Osteoblast (primary cell): ENCODE measurements around the gene EGFL8. TPM values are rescaled to one million over a fixed set of nuclear protein-coding genes. Genes with fewer than 3 reads are reported as not detected.

ENCODE experiments used
- DNase-seq: peaks from one replicate; pipeline ENCODE4 v3.0.0; 2011; ENCODE audit warnings: low spot score, mixed read lengths; ENCODE audit not compliant: insufficient read length; ENCODE audit errors: missing footprints
- H2AFZ ChIP-seq: 2 replicates; pipeline ENCODE4 v1.6.0; 2011; ENCODE audit warnings: mild to moderate bottlenecking, low read length
- H3K27ac ChIP-seq: 2 replicates; pipeline ENCODE4 v1.5.1; 2011; ENCODE audit warnings: mild to moderate bottlenecking, low read depth, low read length, moderate library complexity
- H3K27me3 ChIP-seq: 2 replicates; pipeline ENCODE4 v1.6.0; 2012; ENCODE audit warnings: mild to moderate bottlenecking, control low read depth, inconsistent platforms, low read length, moderate library complexity; ENCODE audit not compliant: insufficient read depth
- H3K36me3 ChIP-seq: 2 replicates; pipeline ENCODE4 v1.5.1; 2011; ENCODE audit warnings: mild to moderate bottlenecking, low read length, control low read depth, moderate library complexity; ENCODE audit not compliant: insufficient read depth
- H3K4me1 ChIP-seq: 2 replicates; pipeline ENCODE4 v1.5.1; 2011; ENCODE audit warnings: mild to moderate bottlenecking, low read length, control low read depth, moderate library complexity; ENCODE audit not compliant: insufficient read depth
- H3K4me2 ChIP-seq: 2 replicates; pipeline ENCODE4 v1.6.0; 2011; ENCODE audit warnings: mild to moderate bottlenecking, low read length; ENCODE audit not compliant: insufficient read depth
- H3K4me3 ChIP-seq: fragments of 200-600 bp; sonication (generic); 3 replicates; pipeline ENCODE4 v1.5.1; 2012; ENCODE audit warnings: mild to moderate bottlenecking, low read length, inconsistent platforms; ENCODE audit not compliant: insufficient read depth
- H3K79me2 ChIP-seq: 2 replicates; pipeline ENCODE4 v1.6.0; 2012; ENCODE audit warnings: mild to moderate bottlenecking, low read length, control low read depth, inconsistent platforms; ENCODE audit not compliant: insufficient read depth
- H3K9me3 ChIP-seq: 2 replicates; pipeline ENCODE4 v1.5.1; 2011; ENCODE audit warnings: low read depth, low read length, control low read depth
- H4K20me1 ChIP-seq: 2 replicates; pipeline ENCODE4 v1.6.0; 2012; ENCODE audit warnings: mild to moderate bottlenecking, low read length, control low read depth; ENCODE audit not compliant: insufficient read depth
- total RNA-seq: library from RNA; depleted of rRNA; stranded (reverse); fragments of >200 nt; gene quantifications from 2 replicates; pipeline ENCODE4 v1.2.3, GENCODE V29; 2012
- TF ChIP-seq, protein P1 (sequence below): IDR thresholded peaks from 2 replicates; pipeline ENCODE4 v1.5.1; 2011; ENCODE audit warnings: mild to moderate bottlenecking, low read depth, low read length, moderate library complexity; ENCODE audit errors: extremely low read depth

The EGFL8 gene
- total RNA-seq, 1 donor, result 0.36 TPM

DNA sequence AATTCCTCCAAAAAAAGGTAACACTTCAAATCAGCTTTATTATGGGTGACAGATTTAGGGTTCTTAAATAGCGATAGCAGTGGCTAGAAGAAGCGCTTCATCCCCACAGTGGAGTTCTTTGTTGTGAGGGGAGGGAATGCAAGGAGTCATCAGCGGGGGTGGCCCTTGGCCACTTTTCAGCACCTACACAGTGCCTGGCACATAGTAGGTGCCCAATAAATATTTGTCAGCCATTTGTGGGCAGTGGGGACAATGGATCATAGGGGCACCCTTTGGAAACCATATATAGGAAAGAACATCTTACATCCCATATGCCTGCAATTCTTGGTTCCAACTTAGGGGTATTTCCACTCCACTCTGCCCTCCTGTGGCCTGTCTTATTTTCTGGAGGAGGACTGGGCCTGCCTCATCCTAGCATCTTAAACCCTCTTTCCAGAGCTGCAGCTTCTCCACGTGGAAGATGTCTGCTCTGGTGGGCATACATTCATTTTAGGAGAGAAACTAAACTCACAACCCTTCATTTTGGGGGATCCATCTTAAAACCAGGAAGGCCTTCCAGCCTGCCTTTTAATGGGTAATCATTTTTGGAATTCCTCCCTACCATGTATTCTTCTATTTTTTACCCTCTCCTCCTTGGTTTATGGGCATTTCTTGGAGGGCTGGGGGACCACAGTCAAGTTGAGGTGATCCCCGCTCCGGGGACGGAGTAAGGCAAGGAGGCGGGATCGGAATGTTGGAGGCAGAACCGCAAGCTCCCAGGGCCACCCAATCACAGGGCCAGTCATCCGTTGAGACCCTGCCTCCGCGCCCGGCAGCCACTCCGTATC, 30.6 kb downstream of the EGFL8 start:
- peaks cover 2% of the 10 kb centered on the region for H3K79me2 ChIP-seq
- H3K27ac ChIP-seq, result peak overlapping the region; percentile 96
- H3K36me3 ChIP-seq, result no peaks in the 10 kb centered on the region
- TF ChIP-seq, protein P1, sequence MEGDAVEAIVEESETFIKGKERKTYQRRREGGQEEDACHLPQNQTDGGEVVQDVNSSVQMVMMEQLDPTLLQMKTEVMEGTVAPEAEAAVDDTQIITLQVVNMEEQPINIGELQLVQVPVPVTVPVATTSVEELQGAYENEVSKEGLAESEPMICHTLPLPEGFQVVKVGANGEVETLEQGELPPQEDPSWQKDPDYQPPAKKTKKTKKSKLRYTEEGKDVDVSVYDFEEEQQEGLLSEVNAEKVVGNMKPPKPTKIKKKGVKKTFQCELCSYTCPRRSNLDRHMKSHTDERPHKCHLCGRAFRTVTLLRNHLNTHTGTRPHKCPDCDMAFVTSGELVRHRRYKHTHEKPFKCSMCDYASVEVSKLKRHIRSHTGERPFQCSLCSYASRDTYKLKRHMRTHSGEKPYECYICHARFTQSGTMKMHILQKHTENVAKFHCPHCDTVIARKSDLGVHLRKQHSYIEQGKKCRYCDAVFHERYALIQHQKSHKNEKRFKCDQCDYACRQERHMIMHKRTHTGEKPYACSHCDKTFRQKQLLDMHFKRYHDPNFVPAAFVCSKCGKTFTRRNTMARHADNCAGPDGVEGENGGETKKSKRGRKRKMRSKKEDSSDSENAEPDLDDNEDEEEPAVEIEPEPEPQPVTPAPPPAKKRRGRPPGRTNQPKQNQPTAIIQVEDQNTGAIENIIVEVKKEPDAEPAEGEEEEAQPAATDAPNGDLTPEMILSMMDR, result peak; percentile 73
- H3K4me3 ChIP-seq, result peak overlapping the region; percentile 73
- peak overlapping the region; percentile 81 for H2AFZ ChIP-seq
- H3K4me1 ChIP-seq, result peaks cover 32% of the 10 kb centered on the region
- H3K27me3 ChIP-seq, result no peaks in the 10 kb centered on the region
- peak overlapping the region; percentile 99 for H3K4me2 ChIP-seq
- no peaks in the 10 kb centered on the region for H3K9me3 ChIP-seq
- no peaks in the 10 kb centered on the region for H4K20me1 ChIP-seq
- peak; percentile 93 for DNase-seq

DNA sequence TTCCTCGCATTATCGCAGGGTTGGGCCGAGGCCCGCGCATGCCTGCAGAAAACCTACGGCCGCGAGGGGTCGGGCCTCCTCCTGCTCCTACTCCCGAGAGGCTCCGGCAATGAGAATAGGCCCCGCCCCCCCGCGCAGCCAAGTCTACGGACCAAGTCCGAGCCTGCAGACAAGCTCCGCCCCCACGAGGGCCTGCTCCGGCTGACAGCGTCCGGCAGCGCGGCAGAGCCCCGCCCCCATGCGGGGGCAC, 31.2 kb downstream of the EGFL8 start:
- no peaks in the 10 kb centered on the region for H3K79me2 ChIP-seq
- H3K27me3 ChIP-seq, result no peaks in the 10 kb centered on the region
- no peaks in the 10 kb centered on the region for H3K9me3 ChIP-seq
- H3K4me3 ChIP-seq, result peak overlapping the region; percentile 91
- H4K20me1 ChIP-seq, result no peaks in the 10 kb centered on the region
- DNase-seq, result peak; percentile 99
- peak overlapping the region; percentile 99 for H3K4me2 ChIP-seq
- H2AFZ ChIP-seq, result no peak overlapping the region
- peaks cover 28% of the 10 kb centered on the region for H3K4me1 ChIP-seq
- H3K36me3 ChIP-seq, result no peaks in the 10 kb centered on the region
- peak overlapping the region; percentile 98 for H3K27ac ChIP-seq
- TF ChIP-seq, protein P1, result no peak

DNA sequence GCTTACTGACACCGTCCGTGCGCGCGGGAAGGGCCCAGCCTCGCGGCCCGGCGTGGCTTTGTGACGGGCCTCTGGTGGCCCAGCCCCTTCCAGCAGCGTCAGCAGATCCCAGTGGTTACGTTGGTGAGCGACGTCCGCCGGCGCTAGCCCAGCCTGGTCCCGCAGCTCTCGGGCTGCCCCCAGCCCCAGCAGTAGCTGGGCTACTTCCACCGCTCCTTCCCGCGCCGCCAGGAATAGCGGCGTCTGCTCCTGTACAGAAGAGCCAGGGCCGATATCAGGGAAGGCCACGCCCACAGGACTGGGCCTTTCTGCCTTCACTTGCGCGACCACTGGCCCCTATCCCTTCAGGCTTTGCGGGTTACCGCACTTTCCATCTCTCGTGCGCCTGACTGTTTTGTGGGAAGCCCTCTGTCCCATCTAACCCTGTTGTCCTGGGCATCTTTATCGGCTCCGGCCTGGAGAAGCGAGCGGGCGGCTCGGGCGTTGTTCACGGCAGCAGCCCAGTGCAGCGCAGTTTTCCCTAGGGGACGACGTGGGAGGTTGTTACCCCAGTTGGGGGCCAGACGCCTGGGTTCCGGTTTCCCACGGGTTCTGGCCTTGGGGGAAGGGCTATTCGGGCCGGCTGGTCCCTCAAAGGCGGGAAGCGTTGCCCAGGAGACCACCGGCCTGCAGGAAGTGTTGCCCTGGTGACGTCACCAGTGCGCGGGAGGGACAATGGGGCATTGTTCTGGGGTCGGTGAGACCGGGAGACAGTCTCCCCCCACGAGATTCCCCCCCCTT, 31.7 kb downstream of the EGFL8 start:
- Histone ChIP-seq H3K27me3 (no peaks in the 10 kb centered on the region), H3K9me3 (no peaks in the 10 kb centered on the region), H3K27ac (peak overlapping the region; percentile 98), H3K4me3 (peak overlapping the region; percentile 91), H3K4me1 (peaks cover 28% of the 10 kb centered on the region), H3K4me2 (peak overlapping the region; percentile 93), H3K79me2 (no peaks in the 10 kb centered on the region), H2AFZ (peak overlapping the region; percentile 85), H4K20me1 (no peaks in the 10 kb centered on the region), H3K36me3 (no peaks in the 10 kb centered on the region)
- peak; percentile 93 for DNase-seq
- TF ChIP-seq, protein P1, result no peak
